Activated gamma-delta T cell treated with Interleukin-2 at 50 U/mL for 16 hours (primary cell): ENCODE results near the gene OR10H2.
"Not testable (repeated sequence)": the region's sequence is repeated elsewhere in the genome, so short reads cannot be mapped to it uniquely, and the experiment has no call there.

Source experiments
- DNase-seq: peaks from one replicate; pipeline ENCODE4 v3.0.0-alpha.2; 2020

The OR10H2 gene, protein sequence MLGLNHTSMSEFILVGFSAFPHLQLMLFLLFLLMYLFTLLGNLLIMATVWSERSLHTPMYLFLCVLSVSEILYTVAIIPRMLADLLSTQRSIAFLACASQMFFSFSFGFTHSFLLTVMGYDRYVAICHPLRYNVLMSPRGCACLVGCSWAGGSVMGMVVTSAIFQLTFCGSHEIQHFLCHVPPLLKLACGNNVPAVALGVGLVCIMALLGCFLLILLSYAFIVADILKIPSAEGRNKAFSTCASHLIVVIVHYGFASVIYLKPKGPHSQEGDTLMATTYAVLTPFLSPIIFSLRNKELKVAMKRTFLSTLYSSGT

DNA sequence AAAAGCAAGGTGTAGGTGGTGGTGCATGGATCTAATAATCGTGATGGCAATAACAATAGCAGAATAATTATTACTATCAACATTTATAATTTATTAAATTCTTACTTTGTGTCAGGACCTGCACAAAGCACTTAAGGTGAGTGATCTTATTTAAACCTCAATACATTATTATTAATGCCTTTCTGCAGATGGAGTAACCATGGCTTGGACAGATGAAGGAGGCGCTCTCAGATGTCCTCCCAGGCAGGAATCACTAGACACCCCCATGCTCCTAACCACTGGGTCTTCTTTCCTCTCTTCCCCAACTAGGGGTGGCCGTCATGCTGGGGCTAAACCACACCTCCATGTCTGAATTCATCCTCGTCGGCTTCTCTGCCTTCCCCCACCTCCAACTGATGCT lies at the start of gene OR10H2:
TSS of gene OR10H2 (plus strand) at position 301 of the 400 bp plus-strand sequence. CDS start at position 321, 20 bp downstream.
- DNase-seq: no peak

DNA sequence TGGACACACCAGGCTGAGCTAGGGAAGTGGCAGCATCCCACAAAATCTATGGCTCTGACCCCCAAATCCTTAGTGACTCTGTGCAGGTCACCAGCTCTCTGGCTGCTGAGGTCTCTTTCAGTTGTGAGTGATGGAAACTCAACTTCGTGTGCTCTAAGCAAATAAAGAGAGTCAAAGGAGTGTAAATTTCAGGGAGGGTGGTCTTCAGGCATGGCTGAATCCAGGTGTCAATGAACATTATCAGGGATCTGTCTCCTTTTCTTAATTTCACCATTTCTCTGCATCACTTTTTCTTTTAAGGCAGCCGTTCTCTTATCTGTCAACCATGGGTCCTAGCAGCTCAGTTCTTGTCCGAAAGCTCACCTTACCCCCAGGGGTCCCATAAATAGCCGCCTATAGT lies 48.7 kb upstream of the OR10H2 start:
- no peak for DNase-seq

- DNase-seq: not testable (repeated sequence)
Observed at GRCh38 chr19:15679865-15680264, 48.0 kb upstream of the OR10H2 start.

DNA sequence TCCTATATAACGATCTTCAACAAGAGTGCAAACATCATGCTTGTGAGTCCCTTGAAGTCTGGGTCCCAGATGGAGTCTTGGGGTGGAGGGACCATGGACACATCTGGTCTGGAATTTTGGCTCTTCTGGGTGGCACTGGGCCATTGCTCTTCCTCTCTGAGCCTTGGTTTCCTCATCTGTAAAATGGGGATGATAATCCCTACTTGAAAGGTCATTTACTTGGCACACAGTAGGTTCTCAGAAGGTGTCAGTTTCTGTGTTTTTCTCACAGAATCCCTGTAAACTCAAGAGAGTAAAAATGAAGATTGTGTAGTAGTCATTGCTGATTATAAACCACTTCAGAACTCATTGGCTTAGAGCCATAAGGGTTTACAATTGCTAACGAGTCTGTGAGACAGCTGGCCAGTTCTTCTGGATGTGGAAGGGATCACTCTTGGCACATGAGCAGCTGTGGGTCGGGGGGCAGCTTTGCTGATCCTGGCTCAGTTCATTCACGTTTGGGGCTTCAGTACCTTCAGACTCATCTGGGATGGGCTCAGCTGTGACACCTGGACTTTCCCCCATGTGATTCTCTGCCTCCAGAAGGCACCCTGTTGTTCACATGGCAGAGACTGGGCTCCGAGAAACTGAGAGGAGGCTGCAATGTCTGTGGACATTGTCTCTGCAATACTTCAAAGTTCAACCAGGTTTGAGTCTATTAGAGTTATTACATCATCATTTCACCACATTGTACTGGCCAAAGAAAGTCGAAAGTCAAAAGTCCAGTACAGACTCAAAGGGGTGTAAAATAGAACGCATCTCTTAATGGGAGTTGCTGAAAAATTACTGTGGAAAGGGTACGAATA lies 47.1 kb upstream of the OR10H2 start:
- DNase-seq: no peak

DNA sequence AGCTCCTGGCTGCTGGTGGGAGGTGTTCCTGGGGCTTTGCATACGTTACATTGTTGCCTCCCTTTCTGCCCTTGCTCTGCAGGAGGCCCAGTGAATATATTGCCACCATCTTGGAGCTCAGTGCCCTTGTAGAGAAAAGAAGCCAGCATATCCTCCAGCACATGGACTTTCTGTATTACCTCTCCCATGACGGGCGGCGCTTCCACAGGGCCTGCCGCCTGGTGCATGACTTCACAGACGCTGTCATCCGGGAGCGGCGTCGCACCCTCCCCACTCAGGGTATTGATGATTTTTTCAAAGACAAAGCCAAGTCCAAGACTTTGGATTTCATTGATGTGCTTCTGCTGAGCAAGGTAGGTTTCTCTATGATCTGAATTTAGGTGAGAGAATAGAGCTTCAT lies 44.4 kb upstream of the OR10H2 start:
- no peak for DNase-seq

- no peak for DNase-seq
Observed at GRCh38 chr19:15684828-15685227, 43.0 kb upstream of the OR10H2 start.

DNA sequence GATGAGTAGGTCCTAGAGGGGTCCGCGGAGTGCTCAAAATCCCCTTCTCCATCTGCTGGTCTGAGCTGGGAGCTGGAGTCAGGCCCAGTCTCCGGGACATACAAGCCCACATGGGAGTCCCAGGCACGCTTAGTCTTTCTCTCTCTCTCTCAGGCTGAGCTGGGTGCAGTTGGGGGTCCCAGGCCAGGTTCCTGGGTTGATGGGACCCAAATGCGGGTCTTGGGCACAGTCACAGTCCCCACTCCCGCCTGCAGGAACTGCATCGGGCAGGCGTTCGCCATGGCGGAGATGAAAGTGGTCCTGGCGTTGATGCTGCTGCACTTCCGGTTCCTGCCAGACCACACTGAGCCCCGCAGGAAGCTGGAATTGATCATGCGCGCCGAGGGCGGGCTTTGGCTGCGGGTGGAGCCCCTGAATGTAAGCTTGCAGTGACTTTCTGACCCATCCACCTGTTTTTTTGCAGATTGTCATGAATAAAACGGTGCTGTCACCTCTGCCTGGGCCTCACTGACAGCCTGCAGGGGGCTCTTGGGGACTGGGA lies 31.1 kb upstream of the OR10H2 start:
- no peak for DNase-seq

DNA sequence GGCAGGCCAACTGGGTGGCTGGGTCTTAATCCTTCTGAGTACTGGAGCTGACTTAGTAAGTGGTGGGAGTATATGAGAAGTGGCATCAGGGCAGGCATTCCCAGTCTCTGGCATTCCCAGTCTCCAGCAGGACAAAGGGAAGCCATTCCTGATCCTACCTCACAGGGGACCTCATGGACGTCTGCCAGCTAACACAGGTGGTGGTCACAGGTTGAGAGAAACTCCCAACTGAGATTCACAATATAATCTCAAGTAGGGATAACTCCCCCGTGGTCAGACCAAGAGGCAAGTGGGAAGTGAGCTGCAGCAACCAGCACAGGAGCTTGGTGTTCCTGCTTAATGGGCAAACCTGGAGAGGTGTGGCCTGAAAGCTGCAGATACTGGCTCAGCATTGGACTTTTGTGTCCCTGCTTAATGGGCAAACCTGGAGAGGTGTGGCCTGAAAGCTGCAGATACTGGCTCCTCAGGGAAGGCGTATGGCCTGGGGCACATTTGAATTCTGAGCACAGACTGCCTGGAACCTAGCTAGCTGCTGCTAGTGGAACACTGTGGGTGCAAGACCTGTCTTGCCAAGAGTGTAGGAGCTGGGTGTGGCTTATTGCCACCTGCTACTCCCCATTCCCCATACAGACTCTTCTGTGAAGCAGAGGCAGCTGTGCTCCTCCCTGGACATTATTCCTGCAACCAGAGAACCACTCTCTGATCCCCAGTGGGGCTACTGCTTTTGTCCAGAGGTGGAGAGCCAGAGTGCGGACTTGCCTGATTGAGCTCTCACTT lies 25.9 kb upstream of the OR10H2 start:
- no peak for DNase-seq

- peak; percentile 27 for DNase-seq
Observed at GRCh38 chr19:15702534-15702930, 25.3 kb upstream of the OR10H2 start.

DNA sequence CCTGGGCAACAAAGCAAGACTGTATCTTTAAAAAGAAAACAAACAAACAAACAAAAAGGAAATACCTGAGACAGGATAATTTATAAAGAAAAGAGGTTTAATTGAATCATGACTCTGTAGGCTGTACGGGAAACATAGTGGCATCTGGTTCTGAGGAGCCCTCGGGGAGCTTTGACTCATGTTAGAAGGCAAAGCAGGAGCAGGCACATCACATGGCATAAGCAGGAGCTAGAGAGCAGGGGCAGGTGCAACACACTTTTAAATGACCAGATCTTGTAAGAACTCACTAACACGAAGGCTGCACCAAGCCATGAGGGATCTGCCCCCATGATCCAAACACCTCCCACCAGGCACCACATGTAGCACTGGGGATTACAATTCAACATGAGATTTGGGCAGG lies 13.2 kb upstream of the OR10H2 start:
- DNase-seq: no peak

GRCh38 chr19:15715642-15716041 lies 12.2 kb upstream of the OR10H2 start:
- no peak for DNase-seq

GRCh38 chr19:15717809-15718208 lies 10.0 kb upstream of the OR10H2 start:
- DNase-seq: no peak

DNA sequence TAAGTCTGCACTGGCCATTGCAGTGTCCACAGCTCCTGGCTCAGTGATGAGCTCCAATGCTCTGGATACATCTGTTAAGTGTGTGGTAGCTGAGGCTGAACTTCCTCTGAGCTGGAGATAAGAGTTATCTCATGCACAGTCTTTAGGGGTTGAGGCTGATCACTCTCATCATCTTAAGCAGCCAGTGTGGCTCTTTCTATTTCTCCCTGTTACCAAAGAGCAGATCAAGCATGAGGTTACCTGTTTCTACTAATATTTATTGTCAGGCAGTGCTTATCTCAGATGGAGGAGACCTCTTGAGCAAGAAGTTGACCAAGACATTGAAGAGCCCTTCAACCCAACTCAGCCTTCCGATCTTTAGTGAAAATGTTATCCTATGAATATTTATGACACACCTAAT lies 6.6 kb upstream of the OR10H2 start:
- DNase-seq: no peak

DNA sequence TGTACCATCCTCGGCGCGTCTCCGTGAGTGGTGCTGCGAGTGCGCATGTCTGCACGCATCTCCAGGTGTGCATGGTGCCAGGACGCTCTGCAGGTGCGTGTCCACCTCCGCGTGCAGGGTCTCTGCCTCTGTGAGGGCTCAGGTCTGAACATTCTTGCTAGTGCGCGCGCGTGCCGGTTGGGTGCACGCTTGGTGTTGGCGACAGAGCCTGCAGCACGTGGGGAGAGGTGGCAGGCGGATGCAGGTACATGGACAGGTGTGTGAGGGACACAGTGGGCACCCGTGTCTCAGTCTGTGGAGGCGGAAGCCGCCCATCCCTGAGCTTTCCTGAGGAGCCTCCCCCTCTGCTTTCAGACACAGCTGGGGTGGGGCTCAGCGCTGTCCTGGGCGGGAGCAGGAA lies 4.9 kb upstream of the OR10H2 start:
- DNase-seq: no peak

DNA sequence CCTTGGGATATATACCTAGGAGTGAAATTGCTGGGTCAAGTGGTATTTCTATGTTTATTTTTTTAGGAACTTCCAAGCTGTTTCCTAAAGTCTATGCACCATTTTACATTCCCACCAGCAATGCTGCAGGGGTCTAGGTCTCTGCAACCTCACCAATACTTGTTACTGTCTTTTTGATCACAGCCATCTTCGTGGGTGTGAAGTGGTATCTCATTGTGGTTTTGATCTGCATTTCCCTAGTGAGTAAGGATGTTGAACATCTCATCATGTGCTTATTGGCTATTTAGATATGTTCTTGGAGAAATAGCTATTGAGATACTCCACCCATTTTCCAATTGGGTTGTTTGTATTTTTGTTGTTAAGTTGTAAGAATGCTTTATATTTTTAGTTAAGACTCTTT lies 2.7 kb downstream of the OR10H2 start:
- no peak for DNase-seq

- DNase-seq: no peak
Observed at GRCh38 chr19:15732388-15732787, 4.6 kb downstream of the OR10H2 start.

DNA sequence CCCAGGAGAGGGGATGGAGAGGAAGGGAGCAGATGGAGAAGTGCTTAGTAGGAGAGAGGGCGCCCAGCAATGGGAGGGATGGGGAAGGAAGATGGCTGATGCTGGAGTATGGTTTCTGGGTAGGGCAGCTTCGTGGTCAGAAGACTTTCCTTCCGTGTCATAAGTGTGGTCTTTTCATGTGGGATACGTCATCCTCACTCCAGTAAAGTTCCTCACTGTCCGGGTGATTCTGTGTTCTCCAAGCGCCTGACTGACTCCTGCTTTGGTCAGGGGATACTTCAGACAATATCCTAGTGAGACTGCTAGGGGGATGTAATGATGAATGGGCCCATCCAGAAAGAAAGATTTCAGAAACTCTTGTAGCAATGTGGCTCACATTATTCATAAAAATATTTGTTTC lies 6.1 kb downstream of the OR10H2 start:
- no peak for DNase-seq

DNA sequence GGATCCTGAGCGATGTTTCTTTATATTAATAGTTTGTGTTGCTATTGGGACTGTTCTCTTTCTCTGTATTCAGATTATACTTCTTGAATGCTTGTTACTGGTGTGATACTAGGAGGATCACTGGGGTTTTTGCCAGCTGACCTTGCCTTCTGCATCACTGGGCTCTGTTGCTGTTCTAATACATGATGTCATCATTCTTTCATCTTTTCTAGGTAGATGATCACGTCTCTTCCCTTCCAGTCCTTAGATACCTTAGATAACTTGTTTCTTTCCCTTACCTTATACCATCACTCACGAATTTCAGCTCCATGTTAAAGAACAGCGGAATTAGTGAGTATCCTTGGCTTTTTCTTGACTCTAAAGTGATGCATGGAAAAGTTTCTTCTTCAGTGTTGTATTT lies 9.9 kb downstream of the OR10H2 start, which contains the start of gene OR10H3:
TSS of gene OR10H3 (plus strand) at position 264 of the 400 bp plus-strand sequence. CDS start 3,408 bp downstream, outside the sequence.
- DNase-seq: no peak

- DNase-seq: no peak
Observed at GRCh38 chr19:15740785-15741184, 13.0 kb downstream of the OR10H2 start.

DNA sequence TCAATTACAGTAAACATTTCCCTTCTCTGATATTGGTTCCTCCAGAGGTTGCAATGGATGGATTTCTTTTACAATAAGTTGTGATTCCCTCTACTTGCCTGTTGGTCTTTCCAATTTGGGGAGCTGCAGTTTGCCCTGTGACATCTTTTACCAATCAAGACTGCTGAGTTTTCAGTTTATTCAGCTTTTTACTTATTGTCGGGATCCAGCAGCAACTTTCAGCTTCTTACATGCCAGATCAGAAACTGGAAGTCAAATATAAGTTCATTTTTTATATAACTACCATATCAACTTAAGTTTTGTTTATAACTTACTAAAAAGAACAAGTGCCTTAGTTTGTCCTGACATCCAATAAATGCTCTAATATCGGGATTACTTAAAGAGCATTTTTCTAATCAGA lies 20.4 kb downstream of the OR10H2 start:
- DNase-seq: no peak

GRCh38 chr19:15758379-15758778 lies 30.6 kb downstream of the OR10H2 start:
- DNase-seq: no peak

DNA sequence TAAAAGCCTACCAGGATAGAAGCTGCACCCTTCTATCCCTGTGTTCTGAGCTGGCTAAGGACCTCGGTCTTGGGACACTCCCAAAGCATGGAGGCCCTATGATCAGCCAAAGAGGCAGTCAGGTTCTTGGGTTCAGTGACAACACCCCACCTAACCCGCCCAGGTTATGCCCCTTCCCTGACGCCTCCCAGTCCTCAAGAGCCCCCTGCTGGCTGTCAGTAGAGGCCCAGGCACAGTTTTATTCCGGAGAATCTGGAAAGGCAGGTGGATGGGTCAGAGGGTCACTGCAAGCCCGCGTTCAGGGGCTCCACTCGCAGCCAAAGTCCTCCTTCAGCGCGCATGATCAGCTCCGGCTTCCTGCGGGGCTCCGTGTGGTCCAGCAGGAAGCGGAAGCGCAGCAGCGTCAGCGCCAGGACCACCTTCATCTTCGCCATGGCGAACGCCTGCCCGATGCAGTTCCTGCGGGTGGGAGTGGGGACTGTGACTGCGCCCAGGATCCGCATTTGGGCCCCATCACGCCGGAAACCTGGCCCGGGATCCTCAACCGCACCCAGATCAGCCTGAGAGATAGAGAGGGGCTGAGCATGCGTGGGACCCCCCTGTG lies 32.2 kb downstream of the OR10H2 start:
- no peak for DNase-seq

- no peak for DNase-seq
Observed at GRCh38 chr19:15769586-15769985, 41.8 kb downstream of the OR10H2 start.
